ENCODE data around the gene KLF3. TPM values are rescaled to one million over a fixed set of nuclear protein-coding genes. Genes with fewer than 3 reads are reported as not detected.

The KLF3 gene
- total and polyA plus RNA-seq, 2 donors from 2014 or later, result 9.3 to 87.7 TPM

DNA sequence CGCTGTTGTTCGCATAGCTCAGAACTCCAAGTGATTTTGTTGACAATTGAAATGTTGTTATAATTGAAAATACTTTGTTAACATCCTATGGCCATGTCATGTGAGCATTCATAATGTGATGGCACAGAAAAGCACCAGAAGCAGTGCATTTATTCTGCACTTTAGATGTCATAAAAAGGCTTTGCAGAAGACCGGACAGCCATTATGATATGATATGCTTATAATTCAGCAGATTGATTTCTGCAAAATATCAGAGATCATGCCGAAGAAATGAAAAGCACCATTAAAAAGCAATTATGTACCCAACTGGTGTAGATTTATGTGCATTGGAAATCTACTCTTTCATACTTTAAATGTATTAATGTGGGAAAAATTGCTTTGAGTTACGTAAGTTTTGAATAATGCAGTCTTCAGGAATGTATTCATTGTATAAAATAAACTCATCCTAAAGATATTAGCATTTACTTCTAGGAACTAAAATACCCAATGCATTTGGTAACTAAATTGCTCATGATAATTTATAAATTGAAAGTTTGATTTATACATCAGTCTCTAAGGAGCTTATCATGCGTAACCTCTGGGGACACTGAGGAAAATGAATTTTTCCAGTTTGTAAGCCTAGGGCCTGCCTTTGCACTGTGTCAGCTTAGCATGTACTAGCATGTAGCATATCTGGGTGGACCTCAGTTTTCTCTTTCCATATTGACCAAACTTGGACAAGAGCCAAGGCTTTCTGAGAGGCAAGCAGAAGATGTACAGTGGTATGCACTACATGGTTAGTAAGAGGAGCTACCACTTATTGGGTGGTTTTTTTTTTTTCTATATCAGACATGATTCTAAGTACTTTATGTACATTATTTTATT lies 75.2 kb downstream of the KLF3 start:
- TF ChIP-seq, protein P1, sequence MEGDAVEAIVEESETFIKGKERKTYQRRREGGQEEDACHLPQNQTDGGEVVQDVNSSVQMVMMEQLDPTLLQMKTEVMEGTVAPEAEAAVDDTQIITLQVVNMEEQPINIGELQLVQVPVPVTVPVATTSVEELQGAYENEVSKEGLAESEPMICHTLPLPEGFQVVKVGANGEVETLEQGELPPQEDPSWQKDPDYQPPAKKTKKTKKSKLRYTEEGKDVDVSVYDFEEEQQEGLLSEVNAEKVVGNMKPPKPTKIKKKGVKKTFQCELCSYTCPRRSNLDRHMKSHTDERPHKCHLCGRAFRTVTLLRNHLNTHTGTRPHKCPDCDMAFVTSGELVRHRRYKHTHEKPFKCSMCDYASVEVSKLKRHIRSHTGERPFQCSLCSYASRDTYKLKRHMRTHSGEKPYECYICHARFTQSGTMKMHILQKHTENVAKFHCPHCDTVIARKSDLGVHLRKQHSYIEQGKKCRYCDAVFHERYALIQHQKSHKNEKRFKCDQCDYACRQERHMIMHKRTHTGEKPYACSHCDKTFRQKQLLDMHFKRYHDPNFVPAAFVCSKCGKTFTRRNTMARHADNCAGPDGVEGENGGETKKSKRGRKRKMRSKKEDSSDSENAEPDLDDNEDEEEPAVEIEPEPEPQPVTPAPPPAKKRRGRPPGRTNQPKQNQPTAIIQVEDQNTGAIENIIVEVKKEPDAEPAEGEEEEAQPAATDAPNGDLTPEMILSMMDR (IDR thresholded peaks at IDR 0.05; ENCODE audit: borderline replicate concordance, extremely low read depth, insufficient read depth), result no peak
- Histone ChIP-seq H3K36me3 (ENCODE audit: control insufficient read depth in 2 of 3, insufficient read depth in 3 of 3, low read length in 3 of 3) (no peaks in the 10 kb centered on the region), H3K9me3 (ENCODE audit: control insufficient read depth in 2 of 3, insufficient read depth in 1 of 3, low read length in 3 of 3) (no peaks in the 10 kb centered on the region), H3K27me3 (ENCODE audit: control insufficient read depth, insufficient read depth, low read length) (no peaks in the 10 kb centered on the region), H3K9ac (ENCODE audit: low read length in 3 of 3) (no peak overlapping the region), H3K4me3 (ENCODE audit: low read length in 3 of 3) (no peak overlapping the region), H3K4me1 (ENCODE audit: control insufficient read depth in 2 of 3, insufficient read depth in 2 of 3, low read depth in 1 of 3, low read length in 3 of 3) (no peaks in the 10 kb centered on the region), H3K27ac (ENCODE audit: low read depth in 2 of 2, low read length in 2 of 2) (no peak overlapping the region)
- intact Hi-C loops (cut with DNase I), result no loop called here
- FAIRE-seq (no peak), DNase-seq (no peak)

DNA sequence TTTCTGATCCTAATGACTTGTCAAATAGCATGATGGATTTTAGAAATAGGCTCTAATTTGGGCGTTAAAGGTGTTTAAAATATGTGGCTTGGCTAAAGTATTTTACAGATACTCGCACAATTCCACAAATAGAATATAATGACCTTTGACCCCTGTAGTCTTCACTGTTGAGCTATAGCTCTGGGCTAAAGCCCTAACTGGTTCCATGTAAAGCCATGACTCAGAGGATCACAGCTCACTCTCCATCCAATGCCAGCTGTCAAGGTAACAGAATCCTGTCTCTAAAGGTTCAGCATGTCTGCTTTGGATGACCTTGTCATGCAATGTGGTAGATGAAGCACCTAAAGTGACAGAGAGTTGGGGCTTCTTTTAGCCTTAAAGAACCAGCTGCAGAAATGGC lies 76.3 kb downstream of the KLF3 start:
- TF ChIP-seq, protein P1 (IDR thresholded peaks at IDR 0.05; ENCODE audit: borderline replicate concordance, extremely low read depth, insufficient read depth), result no peak
- Histone ChIP-seq H3K36me3 (ENCODE audit: control insufficient read depth in 2 of 3, insufficient read depth in 3 of 3, low read length in 3 of 3) (no peaks in the 10 kb centered on the region), H3K27me3 (ENCODE audit: control insufficient read depth, insufficient read depth, low read length) (no peaks in the 10 kb centered on the region), H3K27ac (ENCODE audit: low read depth in 2 of 2, low read length in 2 of 2) (no peak overlapping the region), H3K4me3 (ENCODE audit: low read length in 3 of 3) (no peak overlapping the region), H3K4me1 (ENCODE audit: control insufficient read depth in 2 of 3, insufficient read depth in 2 of 3, low read depth in 1 of 3, low read length in 3 of 3) (no peaks in the 10 kb centered on the region), H3K9me3 (ENCODE audit: control insufficient read depth in 2 of 3, insufficient read depth in 1 of 3, low read length in 3 of 3) (no peaks in the 10 kb centered on the region), H3K9ac (ENCODE audit: low read length in 3 of 3) (no peak overlapping the region)
- FAIRE-seq (no peak), DNase-seq (no peak)
- intact Hi-C loops (cut with DNase I), result no loop called here

- peak in 1 of 5 donors; percentile 12 for DNase-seq
- H3K27me3 ChIP-seq (ENCODE audit: control insufficient read depth, insufficient read depth, low read length), result no peaks in the 10 kb centered on the region
- no peak overlapping the region for H3K9ac ChIP-seq (ENCODE audit: low read length in 3 of 3)
- H3K4me3 ChIP-seq (ENCODE audit: low read length in 3 of 3), result no peak overlapping the region
- H3K36me3 ChIP-seq (ENCODE audit: control insufficient read depth in 2 of 3, insufficient read depth in 3 of 3, low read length in 3 of 3), result no peaks in the 10 kb centered on the region
- FAIRE-seq, result no peak
- H3K27ac ChIP-seq (ENCODE audit: low read depth in 2 of 2, low read length in 2 of 2), result no peak overlapping the region
- intact Hi-C loops (cut with DNase I), result no loop called here
- TF ChIP-seq, protein P1 (IDR thresholded peaks at IDR 0.05; ENCODE audit: borderline replicate concordance, extremely low read depth, insufficient read depth), result no peak
- no peaks in the 10 kb centered on the region for H3K4me1 ChIP-seq (ENCODE audit: control insufficient read depth in 2 of 3, insufficient read depth in 2 of 3, low read depth in 1 of 3, low read length in 3 of 3)
- no peaks in the 10 kb centered on the region for H3K9me3 ChIP-seq (ENCODE audit: control insufficient read depth in 2 of 3, insufficient read depth in 1 of 3, low read length in 3 of 3)
These were observed 79.9 kb downstream of the KLF3 start for GRCh38 chr4:38743866-38744265.

Data from kidney (tissue), 14 donors.